Ureter (tissue), 1 donor: ENCODE measurements around the gene NCAM2. TPM values are rescaled to one million over a fixed set of nuclear protein-coding genes. Genes with fewer than 3 reads are reported as not detected.
"Not testable (repeated sequence)": the region's sequence is repeated elsewhere in the genome, so short reads cannot be mapped to it uniquely, and the experiment has no call there.

Experiments
- DNase-seq: peaks from one replicate; pipeline ENCODE4 v3.0.0-alpha.2; 2020; ENCODE audit warnings: low spot score
- total RNA-seq: library from RNA; stranded (reverse); gene quantifications from one replicate; pipeline ENCODE4 v1.2.4, GENCODE V29; 2023
- donor health status: DM: yes; HTN: yes; CAD: no.

Gene NCAM2
- total RNA-seq, 1 donor from 2014 or later: 3.7 TPM

DNA sequence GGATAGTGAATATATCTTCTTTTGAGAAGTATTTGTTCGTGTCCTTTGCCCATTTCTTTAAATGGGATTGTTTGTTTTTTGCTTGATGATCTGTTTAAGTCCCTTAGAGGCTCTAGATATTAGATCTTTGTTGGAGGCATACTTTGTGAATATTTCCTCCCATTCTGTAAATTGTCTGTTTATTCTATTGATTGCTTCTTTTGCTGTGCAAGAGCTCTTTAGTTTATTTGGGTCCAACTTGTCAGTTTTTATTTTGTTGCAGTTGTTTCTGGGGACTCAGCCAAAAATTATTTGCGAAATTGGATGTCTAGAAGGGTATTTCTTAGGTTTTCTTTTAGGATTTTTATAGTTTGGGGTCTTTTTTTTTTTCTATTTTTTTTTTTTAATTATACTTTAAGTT, 302.8 kb downstream of the NCAM2 start:
- DNase-seq: no peak

DNA sequence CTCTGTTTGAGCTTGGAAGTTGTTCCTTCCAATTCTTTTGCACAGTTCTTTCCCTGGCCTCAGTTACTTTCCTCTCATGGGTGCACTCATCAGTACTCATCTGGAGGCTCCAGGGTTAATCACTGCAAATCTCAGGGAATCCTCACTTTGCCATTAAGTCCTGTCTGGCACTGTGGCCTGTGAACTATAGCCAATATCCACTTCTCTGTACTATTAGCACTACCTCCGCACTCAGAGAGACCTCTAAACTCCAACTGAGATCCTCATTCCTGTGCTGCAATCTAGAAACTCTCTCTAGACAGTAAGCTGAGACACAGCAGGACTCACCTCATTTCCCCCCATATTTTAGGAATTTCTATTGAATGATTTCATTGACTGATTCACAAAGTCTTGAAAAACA, 311.3 kb downstream of the NCAM2 start:
- DNase-seq: no peak

DNA sequence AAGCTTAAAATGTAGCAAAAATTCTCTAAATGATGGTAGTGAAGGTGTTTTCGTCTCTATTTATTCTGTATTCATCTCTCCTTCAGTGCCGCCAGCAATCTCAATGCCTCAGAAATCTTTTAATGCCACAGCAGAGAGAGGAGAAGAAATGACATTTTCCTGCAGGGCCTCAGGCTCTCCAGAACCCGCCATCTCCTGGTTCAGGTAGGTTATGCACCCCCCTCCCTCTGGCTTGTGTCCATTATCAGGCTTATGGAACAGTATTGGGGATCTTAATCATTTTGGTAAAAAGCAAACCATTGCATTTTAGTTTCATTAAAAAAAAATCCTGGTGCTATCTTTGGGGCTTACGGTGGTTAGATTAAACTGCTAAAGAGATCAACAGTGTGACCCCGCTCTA, 326.1 kb downstream of the NCAM2 start:
- no peak for DNase-seq

DNA sequence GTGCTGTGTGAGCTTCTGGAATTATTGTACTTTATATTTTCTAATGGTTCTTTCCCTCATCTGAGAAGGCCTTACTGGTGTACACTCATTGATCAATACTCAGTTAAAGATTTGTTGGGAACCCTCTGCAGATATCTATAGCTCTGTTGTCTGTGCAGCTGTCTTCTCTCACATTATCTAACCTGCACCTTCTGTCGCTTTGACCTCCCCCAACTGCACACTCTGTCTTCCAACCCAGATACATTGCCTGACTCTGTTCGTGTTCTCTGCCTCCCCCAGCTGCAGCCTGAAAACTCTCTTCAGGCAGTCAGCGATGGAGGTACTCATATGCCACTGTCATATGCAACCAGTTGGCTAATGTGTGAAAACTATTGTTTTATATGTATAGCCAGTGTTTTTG, 334.3 kb downstream of the NCAM2 start:
- no peak for DNase-seq

DNA sequence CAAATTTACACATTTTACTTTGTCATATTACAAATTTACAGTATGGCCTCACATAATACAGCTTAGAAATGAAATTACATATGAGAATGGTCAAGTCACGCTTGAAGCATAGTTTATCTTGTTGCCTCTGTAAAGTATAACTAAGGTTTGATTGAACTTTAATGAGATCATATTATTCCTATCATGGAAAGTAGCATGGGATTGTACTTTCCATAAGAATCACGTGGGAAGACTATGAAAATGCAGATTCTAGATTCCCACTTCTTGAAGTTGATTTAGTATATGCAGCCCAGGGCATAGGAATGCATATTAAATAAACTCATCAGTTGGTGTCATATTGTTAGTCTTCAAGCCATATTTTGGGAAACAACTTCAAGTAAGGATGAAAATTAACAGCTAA, 342.8 kb downstream of the NCAM2 start:
- DNase-seq: no peak

DNA sequence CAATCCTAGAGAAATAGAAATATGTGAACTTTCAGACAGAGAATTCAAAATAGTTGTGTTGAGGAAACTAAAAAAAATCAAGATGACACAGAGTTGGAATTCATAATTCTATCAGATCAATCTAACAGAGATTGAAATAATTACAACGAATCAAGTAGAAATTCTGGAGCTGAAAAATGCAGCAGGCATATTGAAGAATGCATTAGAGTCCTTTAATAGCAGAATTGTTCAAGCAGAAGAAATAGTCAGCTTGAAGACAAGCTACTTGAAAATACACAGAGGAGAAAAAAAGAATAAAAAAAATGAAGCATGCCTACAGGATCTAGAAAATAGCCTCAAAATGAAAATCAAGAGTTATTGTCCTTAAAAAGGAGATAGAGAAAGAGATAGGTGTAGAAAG, 347.1 kb downstream of the NCAM2 start:
- DNase-seq: no peak

DNA sequence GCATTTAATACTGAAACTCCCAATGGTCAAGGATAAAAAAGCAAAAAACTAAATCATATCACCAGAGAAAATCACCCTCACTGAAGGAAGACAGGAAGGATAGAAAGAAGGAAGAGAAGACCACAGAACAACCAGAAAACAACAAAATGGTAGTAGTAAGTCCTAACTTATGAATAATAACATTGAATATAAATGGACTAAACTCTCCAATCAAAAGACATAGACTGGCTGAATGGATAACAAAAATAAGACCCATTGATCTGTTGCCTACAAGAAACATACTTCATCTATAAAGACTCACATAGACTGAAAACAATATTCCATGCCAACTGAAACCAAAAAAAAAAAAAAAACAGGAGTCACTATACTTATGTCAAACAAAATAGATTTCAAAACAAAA, 347.7 kb downstream of the NCAM2 start:
- DNase-seq: no peak

DNA sequence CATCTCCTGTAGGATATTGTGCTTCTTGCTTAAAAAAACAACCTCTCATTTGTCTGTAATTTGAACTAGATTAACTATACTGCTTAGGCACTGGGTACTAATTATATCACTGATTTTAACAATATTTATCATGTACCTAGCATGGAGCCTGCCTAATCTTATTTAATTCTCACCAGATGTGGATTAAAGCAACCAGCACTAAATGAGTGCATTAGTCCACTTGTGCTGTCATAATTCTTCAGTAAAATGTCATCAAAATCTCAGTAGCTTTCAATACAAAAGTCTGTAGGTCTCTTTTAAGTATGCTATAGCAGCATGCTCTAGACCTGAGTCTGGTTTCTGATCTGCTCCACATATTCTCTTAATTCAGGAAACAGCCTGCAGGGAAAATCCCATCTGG, 368.1 kb downstream of the NCAM2 start:
- DNase-seq: no peak

DNA sequence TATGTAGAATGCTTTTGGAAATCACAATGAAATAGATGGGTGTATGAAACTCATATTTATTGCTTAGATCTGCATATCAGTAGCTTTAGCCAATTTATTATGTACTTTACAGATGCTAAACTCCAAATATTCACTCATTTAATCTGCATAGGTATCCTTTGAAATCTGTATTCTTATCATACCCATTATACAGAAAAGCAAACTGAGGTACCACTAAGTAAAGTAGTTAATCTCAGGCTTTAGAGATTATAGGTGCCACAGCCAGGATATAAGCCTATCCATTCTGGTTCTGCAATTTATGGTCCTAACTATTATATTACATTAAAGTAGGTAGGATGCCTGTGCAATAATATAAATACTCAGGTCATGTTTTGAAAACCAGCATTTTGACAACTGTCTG, 369.4 kb downstream of the NCAM2 start:
- no peak for DNase-seq

DNA sequence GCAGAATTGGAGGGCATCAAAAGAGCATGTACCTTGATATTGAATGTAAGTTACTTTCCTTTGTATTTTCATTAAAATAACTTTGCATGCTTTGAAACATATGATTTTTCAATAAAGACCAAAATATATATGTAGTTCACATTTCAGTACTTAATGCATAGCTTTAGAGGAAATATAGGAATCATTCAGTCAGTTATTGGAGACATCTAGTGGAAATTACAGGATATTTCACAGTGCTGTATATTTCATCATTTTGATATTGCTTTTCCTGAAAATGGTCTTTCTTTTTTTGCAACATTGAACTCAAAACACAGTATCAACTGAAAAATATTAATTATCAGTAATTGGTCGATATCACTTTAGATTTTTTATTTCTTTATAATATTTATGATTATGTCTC, 375.8 kb downstream of the NCAM2 start:
- DNase-seq: no peak

DNA sequence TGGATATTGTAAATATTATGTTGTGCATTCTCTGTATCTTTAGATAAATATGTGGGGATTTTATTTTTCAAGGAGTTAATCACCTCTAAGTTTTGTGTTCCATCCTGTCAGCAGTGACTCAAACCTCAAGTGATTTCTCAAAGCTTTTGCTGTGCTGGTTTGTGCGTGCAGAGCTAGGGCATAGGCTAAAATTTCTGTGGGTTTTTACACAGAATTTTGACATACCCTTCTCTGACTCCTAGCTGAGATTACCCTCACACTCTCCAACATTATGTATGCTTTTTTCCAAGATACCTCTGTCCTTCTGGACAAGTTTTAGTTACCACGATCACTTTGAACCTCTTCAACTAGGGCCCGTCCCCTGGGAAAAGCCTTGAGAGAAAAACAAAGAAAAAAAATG, 384.9 kb downstream of the NCAM2 start:
- no peak for DNase-seq

DNA sequence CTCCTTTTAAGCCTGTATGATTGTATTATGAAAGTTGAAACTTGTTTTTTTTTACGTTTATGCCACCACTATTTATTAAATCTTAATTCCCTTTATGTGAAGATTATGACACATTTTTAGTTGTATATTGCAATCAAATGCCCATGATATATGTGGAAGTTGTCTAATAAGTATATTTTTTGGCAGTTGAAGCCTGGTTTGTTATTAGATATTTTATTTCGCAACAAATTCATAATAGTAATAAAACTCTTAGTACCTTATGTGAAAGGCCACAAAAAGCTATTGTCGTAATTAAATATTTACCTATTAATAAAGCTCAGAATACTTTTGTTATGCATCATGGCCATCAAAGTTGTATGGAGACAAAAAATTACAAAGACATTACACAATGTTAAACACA, 386.8 kb downstream of the NCAM2 start:
- DNase-seq: no peak

DNA sequence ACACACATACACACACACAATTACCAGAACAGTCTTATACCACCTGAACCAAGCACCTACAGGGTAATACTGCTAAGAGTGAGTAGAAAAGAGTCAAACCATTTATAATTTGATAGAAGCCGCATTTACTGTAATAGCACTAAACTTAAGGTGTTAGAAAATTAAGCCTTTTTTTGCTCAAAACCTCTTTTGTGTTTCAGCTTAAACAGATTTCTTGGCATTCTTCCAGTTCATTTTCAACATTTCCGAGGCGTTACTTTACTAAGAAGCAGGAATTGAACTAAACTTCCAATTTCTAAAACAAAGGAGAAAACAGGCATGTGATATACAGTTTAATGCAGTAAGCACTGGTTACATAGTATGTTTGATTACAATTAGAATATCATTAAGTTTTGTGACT, 387.2 kb downstream of the NCAM2 start:
- DNase-seq: no peak

DNA sequence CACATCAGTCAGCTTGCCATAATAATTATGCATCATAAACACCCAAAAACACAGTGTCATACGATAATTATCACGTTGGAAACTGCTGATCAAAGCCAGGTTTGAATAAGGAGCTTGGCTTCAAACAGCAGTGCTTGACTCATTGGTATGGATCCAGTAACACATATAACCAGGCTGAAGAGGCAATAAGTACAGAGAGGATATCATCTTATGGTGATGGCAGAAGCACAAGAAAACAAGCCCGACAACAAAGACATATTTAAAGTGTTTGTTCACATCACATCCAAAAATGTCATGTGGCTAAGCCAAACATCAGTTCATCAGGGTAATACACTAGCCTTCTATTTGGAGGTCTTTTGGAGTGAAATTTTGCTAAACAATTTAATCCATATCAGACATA, 389.7 kb downstream of the NCAM2 start:
- no peak for DNase-seq

DNA sequence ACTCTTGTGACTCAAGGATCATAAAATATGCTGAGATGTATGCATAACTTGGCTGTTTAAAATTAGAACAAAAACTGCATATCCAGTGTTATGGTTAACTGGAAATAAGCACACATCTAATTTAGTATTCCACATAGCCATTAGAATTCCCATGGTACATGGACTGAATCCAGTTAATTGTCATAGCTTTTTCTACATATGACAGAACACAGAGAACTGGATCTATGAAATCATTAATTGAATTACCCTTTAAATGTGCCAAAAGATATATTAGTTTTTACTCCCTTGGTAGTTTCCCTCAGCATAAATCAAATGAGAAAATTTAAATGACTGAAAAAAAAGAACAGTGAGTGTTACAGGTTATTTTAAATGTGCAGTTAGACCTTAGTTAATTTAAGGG, 395.9 kb downstream of the NCAM2 start:
- no peak for DNase-seq

DNA sequence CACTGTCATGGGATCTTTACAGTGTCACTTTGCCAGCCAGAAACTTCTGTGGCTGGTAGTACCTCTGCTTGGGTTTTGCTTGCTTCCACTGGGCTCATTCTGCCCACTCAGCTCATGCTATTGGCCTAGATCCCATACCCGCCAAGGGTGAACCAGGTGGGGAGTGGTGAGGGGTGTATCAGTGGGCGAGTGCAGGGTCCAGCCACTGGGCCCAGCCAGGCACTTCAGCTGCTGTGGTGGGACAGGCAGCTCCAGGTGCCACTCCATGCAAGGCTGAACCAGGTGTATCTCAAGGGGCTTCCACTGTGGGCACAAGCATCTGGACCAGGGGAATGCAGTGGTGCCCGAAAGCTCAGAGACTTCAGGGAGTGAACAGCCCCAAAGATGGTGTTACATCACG, 398.2 kb downstream of the NCAM2 start:
- DNase-seq: no peak

DNA sequence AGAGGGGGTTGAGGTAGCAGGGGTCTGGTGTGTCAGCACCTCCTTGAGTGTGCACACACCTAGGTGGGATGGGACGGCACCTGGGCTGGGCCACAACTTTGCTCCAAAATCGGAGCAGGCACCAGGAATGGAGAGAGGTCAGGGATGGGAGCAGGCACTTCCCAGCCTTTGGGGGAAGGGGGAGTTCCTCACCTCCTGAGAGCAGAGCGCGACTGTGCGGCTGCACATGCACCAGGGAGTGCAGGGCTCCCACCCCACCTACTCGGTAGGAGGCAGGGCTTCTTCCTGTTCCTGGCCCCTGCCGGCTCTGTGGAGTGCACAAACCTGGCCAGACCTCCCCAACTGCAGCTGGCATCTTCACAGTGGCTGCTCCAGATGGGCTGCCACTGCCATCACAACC, 399.3 kb downstream of the NCAM2 start:
- DNase-seq: no peak

DNA sequence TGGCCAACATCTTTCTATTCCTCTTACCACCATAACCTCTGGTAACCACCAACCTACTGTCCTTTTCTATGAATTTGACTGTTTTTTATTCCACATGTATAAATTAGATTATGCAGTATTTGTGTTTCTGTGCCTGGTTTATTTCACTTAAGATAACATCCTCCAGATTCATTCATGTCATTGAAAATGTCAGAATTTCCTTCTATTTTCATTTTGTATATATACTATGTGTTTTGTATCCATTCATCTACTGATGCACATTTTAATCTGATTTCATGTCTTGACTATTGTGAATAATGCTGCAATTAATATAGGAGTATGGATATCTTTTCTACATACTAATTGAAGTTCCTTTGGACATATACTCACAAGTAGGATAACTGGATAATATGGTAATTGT, 403.2 kb downstream of the NCAM2 start:
- no peak for DNase-seq

DNA sequence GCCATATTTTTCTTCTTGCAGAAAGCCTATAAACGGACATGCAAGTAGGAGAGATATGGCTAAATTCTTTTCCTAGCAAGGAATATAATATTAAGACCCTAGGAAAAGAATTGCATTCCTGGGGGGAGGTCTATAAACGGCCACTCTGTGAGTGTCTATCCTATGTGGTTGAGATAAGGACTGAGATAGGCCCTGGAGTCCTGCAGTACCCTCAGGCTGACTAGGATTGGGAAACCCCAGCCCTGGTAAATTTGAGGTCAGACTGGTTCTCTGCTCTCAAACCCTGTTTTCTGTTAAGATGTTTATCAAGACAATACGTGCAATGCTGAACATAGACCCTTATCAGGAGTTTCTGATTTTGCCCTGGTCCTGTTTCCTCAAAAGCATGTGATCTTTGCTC, 404.0 kb downstream of the NCAM2 start:
- DNase-seq: not testable (repeated sequence)

DNA sequence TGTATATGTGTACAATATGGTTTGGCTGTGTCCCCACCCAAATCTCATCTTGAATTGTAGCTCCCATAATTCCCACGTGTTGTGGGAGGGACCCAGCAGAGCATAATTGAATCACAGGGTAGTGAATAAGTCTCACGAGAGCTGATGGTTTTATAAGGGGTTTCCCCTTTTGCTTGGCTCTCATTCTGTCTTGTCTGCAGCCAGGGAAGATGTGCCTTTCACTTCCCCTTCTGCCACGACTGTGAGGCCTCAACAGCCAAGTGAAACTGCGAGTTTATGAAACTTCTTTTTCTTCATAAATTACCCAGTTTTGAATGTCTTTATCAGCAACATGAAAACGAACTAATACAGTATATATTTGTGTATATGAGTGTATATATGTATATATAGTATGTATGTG, 406.1 kb downstream of the NCAM2 start:
- DNase-seq: not testable (repeated sequence)

DNA sequence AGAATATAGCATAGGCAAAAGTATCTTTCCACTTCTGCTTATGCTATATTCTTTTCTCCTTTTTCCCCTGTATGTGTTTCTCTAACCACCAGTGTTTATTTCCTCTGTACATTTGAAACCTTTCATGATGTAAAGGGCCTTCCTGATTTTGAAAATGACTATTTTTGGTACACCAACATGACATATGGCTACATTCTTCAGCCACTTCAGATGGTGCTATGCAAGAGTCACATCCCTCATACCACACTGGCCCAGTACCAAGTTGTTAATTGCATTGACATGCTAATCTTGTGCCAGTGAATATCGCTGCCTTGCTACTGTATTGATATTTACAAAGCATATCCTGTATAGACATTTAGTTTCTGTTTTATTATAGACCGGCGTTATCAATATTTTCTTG, 408.7 kb downstream of the NCAM2 start:
- DNase-seq: no peak

DNA sequence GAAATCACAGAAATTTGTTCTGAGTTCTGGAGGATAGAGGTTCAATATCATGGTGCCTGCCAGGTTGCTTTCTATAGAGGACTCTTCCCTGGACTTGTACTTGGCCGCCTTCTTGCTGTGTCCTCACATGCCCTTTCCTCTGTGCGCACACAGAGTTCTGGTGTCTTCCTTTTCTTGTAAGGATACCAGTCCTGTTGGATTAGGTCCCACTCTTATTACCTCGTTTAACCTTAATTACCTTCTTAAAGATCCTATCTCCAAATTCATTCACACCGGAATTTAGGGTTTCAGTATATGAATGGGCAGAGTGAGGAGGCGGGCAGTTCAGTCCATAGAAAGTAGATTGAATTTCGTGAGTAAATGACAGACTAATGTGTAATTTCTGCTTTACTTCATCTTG, 413.9 kb downstream of the NCAM2 start:
- no peak for DNase-seq

DNA sequence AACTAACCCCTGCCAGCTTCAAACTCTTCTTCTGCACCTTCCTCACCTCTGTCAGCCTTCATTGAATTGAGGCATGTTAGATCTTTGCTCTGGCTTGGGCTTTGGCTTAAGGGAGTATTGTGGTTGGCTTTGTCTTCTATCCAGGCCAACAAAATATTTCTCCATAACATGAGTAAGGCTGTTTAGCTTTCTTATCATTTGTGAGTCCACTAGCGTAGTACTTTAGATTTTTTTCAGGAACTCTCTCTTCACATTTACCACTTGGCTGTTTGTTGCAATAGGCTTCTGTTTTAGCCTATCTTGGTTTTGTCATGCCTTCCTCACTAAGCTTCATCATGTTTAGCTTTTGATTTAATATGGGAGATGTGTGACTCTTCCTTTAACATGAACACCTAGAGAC, 417.5 kb downstream of the NCAM2 start:
- no peak for DNase-seq

DNA sequence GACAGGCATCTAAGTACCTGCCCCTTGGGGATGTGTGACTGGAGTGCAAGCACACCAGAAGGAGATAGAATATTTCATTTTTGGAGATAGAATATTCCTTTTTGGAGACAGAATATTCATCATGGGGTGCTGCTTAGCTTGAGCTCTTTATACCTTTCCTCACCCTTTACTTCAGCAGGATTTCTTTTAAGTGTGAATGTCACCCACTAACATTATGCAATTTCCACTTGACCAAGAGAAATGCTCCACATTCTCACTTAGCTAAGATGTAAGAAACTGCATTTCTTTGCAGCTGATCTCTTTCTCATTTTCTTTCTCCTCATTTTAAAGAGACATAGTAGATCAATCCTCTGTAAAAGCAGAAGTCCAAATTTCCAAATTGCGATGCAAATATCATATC, 436.7 kb downstream of the NCAM2 start:
- DNase-seq: no peak

DNA sequence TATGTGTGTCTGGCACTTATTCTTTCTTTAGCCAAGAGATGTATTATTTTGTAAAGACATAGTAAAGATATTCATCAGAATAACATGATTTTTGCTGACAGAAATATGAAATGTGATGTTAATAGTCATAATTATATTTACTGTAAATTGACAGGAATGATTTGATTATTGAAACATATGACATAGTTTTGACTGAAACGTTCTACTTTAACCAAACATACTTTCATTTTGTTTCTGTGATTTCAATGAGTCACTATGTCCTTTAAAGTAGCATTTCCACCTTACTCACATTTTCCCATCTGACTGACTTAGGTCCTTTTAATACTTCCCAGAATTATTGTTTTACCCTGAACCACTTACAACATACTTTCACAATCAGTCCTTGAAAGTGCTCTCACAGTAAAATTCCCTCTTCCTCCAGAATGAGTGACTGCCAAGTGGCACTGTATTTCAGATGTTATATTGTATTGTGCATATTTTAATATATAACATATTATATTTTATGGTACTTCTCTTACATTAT, 437.9 kb downstream of the NCAM2 start:
- no peak for DNase-seq
